GM19351 (cell line): Measurements from ENCODE around the gene FGFR3.

Experiments used
- ATAC-seq: cut with Tn5 transposase; IDR thresholded peaks from one replicate; pipeline ENCODE4 v1.9.1; 2021; ENCODE audit warnings: mild to moderate bottlenecking, moderate library complexity; ENCODE audit not compliant: unreplicated experiment

The FGFR3 gene

DNA sequence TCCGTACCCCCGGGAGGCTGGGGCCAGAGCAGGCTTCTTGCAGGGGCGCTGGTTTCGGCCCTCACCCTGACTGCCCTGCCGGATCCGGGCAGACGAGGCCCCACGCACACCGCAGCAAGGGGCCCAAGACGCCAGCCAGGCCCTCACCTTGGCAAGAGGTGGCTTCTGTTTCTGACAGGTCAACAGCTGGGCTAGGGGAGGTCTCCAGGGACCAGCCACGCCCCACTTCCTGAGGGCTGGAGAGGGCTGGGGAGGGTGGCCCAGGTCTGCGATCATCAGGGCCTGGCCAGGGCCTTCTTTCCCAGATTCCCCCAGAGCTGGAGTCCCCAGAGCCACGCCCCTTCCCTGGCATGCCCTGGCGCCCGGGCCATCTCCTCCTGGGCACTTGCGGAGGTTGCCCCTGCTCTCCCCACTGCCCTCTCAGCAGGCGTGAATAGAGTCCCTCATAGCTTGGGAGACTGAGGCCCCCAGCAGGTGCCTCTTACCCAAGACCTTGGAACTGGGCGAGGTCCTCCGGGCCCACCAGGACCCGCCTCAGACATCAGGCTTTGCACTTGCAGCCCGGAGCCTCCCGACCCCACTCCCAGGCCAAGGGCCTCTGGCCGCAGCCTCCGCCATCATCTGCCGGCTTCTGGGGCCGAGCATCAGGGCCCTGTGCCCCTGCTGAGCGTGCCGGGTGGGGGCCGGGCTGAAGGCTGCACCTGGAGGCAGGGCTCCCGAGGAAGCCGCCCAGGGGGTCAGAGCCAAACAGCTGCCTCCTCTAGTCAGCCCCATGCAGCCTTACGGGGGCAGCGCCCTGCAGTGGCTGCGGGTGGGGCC is 6.3 kb upstream of the FGFR3 start:
- ATAC-seq: no peak

DNA sequence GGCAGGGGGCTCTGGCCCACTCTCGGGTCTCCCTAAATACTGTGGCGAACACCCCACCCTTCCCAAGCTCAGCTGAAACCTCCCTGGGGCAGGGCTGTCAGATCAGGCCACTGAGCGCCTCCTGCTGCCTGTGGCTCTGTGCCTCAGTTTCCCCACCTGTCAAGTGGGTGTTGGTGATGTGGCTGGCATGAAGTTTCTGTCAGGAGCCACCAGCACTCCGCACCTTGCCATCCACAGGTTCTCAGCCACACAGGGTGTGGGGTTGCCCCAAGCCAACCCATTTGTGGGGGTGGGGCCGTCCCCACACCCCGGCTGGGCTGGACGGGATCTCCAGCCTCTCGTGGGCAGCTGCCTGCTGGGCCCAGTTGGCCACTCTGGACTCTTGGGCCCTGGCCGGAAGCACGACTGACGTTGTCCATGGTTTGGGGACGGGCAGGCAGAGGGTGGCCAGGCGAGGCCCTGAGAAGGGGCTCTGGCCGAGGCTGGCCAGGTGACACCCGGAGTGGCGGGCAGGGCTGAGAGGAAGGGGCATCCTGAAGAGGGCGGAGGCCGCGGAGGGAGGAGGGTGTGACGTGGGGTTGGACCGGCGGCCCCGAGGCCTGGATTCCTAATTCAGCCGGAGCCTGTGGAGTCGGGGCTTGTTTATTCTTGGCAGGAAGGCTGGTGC is 5.5 kb upstream of the FGFR3 start:
- ATAC-seq: no peak

DNA sequence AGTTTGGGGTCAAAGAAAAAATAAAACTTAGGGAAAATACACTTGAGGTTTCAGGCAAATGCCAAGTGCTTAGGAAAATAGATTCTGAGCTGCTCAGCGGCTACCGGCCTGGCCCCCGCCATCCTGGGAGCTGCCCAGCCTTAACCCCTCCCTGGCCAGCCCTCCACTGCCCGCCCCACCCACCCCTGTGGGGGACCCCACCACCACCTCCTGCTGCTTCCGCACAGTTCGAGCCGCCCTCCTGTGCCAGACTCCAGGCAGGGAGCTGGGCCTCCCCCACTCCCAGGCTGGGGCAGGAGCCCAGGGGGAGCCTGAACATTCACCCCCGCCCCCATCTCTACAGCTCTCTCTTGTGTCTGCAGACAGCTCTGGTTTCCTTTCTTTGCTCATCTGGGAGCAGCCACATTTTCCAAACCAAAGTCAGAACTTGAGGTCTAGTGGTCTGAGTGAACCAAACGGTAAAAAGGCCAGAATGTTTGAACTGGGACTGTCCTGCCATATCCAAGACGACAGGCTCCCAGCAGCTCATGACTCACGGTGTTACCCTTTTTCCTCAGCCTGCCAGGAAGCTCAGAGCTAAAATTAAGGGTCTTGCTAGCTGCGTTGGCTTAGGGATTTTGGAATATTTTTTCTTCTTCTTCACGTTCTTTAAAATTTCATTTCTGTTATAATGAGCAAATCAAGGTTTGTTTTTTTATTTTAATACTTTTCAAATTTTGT is 4.7 kb upstream of the FGFR3 start:
- no peak for ATAC-seq

DNA sequence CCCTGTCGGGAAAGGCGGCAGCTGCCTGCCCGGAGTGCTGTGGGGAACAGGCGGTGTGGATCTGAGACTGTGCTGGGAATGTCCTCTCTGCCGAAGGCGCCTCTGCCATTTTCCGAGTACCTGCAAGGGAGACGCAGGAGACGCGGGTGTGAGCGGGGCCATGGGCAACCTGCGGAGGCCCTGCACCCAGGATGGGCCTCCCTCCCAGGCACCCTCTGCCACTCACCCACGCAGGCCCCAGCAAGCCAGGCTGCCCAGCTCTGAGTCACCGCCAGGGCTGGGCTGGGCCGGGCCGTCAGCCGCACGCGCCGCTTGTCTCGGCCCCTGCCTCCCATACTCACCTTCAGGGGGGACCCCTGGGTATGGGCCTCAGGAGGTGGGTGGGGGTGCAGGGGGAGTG is 3.5 kb upstream of the FGFR3 start:
- no peak for ATAC-seq

DNA sequence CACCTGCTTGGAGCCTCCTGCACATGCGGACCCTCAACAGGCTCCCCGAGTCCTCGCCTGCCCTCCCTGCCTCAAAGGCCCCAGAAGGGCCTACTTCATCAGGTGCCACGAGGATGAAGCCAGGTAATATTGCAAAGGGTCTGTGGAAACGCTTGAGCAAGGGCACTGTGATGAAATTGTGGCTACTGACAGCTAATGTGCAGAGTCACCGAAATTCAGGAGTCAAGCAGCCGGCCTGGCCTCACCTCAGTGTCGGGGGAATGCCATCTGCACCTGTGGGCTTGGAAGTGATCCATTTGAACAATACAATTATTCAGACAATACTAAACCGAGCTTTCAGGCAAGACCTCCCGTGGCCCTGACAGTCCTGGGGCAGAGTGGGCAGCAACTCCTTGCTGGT is 3.1 kb upstream of the FGFR3 start:
- ATAC-seq: no peak

DNA sequence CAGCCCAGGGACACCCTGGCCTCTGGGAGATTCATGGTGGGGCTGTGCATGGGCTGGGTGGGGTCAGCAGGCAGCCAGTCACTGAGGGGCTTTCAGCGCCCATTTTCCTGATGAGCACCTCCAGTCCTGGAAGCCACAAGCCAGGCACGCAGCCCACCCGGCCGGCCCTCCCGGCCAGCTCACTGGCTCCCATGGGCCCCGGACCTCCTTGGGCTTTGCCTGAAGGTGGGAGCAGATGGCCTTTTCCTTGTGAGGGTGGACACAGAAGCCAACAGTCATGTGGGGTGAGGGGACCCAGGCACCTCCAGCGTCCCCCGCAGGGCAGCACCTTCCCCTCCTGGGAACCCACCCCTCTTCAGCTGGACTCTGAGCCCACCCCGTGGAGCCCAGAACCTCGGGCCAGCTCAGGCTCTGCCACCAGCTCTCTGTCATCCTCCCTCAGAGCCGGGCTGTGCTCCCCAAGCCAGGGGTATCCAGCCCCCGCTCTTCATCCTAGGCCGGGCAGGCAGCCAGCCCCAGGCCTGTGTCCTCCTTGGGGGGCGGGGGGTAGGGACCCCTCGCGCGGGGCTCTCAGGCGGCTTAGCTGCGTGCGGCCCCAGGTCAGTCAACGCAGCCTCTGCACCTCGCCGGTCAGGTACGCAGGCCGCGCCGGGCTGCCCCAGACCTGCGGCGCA is 798 bp upstream of the FGFR3 start:
- ATAC-seq: no peak

DNA sequence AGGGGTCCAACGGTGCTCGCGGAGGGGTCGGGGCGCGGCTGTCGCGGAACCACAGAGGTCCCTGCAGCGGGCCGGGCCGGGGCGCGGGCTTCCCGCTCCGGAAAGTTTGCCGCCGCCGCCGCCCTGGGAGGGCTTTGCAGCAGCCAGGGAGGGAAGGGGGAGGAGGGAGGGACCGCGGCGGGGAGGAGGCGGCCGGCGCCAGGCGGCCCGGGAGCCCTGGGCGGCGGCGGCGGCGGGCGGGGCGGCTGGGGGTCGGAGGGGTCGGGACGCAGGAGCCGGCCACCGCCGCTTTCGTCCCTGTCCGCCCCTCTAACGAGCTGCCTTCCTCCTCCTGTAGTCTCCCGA is 375 bp downstream of the FGFR3 start:
- ATAC-seq: peak; percentile 39

DNA sequence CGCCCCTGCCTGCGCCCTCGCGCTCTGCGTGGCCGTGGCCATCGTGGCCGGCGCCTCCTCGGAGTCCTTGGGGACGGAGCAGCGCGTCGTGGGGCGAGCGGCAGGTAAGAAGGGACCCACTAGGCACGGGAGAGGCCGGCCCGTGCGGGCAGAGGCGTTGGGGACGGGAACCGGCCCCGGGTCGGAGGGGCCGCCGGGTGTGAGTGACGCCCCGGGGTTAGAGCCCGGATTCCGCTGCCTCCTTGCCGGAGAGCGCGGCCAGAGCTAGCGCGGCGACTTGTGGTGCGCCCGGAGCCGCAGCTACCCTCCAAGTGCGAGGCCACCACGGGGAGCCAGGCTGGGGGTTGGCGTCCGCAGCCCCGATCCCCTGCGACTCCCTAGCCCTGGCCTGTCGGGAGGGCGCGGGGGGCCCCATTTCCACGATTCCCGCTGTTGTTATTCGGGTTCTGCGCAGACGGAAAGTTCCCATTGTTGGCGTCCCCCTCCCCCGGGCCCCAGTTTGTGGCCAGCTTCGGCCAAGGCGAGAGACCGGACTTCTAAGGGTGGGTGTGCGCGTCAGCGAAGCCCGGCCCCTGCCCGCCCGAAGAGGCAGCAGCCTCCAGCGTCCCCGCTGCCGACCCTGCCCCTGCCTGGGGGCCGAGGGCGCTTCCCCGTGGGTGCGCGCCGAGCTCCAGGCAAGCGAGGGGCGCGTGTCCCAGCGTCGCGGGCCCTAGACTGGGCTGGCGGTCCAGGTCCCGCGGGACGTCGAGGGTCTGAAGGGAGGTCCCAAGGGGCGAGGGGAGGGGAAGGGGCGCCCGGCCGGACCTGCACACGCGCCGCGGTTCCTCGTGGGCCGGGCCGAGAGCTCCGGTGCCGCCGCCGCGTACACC is 1.1 kb downstream of the FGFR3 start:
- peak; percentile 4 for ATAC-seq

DNA sequence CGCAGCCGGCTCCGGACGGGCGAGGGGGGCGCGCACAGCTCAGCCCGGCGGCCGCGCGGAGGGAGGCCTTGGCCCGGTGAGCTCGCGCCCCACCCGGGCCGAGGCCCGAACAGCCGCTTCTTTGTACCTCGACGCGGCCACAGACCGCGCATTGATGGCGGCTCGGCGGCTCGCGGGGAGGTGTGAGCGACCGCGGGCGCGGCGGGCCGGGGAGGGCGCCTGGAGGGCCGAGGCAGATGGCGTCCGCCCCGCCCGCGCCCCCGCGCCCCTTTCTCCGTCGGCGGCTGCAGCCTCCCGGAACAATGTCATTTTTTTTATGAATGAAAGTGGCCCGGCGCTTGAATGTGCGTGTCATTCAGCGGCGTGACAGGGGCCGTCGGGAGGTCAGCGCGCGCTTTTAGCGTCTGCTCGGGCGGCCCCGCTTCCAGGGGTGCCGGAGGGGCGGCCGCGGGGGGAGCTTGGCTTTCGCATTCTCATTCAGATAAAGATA is 1.8 kb downstream of the FGFR3 start:
- ATAC-seq: no peak

DNA sequence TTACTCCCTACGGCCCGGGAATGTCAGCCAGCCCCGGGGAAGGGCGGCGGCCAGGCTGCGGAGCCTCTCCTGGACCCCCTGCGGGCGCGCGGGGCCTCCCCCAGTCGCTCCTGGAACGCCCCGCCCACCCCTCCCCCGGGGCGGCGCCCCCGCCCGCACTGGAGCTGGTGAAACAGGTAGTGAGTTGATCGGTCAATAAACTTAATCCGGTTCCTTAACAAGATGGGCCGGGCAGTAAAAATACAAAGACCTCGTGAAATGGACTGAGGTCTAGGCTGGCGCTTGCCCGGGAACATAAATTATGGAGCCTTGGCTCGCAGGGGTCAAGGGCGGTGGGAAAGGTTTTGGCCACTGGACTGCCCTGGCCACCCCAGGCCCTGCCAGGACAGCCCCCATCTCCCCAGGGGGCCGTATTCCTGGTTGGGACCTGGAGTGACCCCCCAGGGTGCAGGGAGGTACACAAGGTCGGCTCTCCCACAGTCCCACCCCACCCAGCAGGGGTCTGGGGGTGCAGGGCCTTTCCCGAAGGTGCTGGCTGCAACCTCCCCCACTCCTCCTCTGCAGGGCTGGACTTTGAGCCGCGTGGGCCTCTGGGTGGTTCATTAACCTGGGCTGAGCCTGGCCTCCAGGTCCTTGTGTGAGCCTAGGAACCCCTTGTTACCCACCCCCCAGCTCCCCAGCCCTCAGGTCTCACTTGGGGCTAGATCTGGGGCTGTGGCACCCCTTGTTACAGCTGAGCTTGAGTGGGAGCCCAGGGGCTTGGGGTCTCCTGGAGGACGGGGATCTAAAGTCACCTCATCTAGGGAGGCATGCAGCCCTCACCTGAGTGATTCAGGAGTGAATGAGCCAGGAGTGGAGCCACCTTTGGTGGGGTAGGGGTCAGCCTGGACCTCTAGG is 2.5 kb downstream of the FGFR3 start:
- ATAC-seq: no peak

DNA sequence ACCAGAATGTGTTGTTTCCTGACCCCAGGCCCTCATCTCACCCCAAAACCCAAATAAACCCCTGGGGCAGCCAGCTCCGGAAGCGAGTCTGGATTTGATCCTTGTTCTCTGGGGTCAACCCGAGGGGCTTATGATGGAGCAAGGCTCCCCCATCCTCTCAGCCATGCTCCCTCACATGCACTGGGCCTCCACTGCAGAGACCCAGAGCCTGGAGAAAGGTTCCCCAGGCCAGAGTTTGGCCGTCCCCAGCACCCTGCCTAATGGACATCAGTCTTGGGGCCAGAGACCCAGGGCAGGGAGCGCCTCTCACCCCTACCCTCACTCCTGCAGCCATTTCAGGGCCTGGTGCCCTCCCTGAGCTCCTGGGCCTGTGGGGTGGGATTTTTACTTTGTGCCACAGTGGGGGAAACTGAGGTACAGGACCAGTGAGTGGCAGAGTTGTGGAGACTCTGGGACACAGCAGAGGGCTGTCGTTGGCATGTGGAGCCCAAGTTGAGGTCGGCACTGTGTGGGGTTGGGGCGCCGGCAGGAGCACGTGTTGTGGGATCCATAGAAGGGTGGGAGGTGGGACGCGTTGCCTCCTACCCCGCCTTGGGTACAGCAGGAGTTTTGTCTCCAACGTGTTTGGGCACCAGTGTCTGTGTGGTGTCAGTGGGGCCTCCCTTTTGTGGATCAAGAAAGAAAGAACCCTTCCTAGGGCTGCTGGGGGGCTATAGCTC is 3.6 kb downstream of the FGFR3 start:
- ATAC-seq: no peak

DNA sequence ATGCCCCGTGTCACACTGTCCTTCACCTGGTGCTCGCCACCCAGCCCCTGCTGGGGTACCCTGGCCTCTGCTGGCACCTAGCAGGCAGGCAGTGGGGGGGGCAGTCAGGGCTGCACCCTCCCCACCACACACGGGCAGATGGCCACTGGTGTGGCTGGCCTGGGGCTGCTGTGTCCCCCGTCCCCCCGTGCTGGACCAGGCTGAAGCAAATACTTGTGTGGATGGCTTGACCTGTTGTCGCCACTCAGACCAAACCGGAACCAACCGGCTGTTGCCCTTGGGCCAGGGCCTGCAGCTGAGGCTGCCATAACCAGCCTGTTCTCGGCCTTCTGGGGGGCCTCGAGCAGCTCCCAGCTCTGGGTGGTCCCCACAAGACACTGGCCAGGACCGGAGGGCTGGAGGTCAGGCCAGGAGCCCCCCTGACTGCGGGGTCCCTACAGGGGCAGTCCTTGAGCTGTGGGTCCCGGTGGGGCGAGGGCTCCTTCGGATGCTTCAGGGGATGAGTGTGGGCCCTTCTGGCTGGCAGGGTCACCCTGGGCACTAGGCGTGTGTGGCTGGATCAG is 4.3 kb downstream of the FGFR3 start:
- ATAC-seq: no peak

DNA sequence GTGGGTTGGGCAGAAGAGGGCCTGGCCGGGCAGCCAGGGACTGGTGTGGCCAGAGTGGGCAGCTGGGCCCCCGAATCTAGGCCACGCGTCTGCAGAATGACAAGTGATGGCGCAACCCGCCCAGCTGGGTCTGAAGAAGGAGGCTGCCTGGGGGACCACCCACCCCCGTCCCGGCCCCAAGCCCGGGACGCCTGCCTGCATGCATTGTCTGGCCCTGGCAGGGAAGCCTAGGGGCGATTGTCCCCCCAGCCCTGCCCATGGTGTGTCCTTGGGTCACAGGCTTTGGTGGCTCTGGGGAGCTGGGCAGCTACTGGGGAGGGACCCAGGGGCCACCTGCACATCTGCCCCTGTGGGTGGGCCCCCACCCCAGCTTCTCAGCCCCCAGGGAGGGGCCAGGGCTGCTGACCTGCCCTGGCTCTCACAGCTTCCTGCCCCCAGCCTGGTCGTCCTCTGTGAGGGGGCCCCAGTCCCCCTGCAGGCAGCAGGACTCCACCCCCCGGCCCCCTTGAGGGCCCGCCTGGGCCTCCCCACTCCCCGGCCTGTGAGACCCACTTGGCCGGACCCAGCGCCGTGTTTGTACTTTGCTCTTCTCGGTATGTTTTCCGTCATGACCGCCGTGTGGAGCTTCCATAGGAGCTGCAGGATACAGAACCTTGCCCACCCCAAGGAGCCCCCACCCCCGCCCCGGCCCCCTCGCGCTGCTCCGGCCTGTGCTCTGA is 4.9 kb downstream of the FGFR3 start:
- ATAC-seq: no peak

DNA sequence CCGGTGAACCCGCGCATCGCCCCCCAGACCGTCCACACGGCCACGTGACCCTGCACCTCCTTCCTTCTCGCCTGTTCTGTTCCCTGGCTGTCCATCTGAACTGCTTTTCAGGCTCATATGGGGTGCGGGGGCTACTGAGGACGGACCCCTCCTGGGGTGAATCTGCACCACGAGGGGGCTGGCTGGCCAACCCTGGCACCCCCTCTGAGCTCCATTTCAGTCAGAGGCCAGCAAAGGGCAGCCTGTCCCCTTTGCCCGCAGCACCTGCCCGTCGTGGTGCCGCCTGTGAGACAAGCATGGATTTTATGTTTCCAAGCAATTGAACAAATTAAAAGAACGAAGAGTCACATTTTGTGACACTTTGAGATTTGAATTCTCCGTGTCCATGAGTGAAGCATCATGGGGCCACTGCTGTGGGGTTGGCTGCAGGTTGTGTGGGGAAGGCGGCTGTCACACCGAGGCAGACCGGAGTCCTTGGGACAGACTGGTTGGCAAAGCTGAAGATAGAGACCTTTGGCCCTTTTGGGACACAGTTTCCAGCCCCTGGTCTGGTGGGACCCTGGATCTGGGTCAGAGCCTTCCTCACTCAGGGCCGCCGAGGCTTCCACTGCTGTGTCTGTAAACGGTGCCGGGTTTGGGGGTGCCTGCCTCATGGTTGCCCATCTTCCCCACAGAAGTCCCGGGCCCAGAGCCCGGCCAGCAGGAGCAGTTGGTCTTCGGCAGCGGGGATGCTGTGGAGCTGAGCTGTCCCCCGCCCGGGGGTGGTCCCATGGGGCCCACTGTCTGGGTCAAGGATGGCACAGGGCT is 5.7 kb downstream of the FGFR3 start:
- no peak for ATAC-seq

DNA sequence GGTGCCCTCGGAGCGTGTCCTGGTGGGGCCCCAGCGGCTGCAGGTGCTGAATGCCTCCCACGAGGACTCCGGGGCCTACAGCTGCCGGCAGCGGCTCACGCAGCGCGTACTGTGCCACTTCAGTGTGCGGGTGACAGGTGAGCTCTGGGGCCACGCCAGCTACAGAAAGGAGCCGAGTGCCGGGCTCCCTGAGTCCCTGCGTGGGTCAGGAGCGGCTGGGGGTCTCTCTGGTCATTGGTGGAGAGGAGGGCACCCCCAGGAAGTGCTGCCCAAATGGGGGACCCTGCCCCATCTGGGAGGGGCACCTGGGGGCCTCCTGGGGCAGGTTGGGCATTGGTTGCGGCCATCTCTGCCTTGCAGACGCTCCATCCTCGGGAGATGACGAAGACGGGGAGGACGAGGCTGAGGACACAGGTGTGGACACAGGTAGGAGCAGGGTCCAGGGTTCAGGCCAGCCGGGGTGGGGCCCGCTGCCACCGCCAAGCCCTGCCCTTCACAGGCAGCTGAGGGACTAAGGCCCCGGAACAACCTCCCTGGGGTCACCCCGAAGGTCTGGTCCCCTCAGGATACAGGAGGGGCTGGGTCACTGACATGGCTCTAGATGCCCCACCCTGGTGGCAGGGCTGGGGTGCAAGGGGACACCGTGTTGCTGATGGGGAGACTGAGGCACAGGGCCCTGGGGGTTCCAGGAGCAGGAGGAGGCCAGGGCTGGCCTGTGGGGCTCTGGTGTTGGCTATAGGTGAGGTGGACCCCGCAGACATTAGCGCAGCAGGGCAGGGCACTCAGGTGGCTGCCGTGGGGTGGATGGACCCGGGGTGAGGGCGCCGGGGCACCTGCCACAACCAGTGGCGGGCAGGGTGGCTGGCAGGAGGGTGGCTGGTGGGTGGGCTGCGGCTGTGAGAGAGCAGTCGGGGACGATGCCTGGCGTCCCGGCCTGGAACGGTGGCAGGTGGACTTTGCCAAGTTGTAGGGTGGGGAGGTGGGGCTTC is 6.6 kb downstream of the FGFR3 start:
- ATAC-seq: no peak

DNA sequence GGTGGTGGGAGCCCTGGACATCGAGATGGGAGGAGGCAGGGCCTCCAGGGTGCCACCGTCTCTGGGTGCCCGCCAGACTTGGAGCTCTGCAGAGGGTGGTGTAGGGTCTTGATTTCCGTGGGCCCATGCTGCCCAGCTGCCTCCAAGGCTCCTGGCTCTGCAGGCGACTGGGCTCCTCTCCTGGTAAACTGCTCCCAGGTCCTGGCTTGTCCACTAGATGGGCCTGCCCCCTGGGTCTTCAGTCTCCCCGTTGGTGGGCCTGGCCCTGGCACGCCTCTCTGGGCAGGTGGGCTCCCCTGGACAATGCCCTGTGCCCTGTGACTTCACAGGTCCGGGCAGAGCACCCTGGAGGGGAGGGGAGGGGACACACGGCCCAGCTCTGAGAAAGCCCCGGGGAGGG is 7.7 kb downstream of the FGFR3 start:
- no peak for ATAC-seq
